ENCODE results near the gene TMEM231.

The TMEM231 gene

DNA sequence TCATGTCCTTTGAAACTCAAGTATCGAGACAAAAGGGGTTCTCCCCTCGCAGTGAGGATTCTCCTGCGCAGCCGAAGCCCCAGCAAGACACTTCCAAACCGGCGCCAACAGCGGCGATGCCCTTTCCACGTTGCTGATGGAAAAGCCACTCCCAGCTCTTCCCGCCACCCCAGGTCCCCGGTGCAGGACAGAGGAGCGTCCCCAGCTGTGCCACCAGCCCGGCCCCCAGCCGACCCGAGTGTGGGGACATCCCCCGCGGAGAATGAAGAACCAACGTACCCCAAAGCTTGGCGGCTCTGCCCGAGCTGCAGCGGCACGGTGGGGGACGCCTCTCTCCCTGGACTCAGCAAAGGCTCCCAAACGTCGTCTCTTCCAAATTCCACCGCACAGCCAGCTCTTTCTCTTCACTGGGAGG is 61.4 kb downstream of the TMEM231 start:
- DNase-seq (ENCODE audit: low read depth in 1 of 2, low spot score in 1 of 2), result no peak

DNA sequence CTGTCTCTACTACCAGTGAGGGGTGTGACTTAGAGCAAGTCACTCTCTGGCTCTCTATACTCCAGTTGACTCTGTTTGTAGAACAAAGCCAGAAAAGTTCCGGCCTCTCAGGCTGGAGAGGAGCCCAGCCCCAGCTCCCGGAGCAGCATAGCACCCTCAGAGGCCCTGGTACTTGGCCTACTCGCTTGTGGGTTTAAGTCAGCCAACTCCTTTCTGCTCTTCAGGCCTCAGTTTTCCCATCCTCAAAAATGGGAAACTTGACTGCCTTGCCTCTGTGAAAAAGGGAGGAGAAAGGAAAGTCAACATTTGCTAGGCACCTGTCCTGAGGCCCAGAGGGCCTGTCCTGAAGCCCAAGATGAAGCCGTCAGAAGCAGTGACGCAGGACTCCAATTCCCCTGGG is 61.9 kb downstream of the TMEM231 start:
- DNase-seq (ENCODE audit: low read depth in 1 of 2, low spot score in 1 of 2), result no peak

DNA sequence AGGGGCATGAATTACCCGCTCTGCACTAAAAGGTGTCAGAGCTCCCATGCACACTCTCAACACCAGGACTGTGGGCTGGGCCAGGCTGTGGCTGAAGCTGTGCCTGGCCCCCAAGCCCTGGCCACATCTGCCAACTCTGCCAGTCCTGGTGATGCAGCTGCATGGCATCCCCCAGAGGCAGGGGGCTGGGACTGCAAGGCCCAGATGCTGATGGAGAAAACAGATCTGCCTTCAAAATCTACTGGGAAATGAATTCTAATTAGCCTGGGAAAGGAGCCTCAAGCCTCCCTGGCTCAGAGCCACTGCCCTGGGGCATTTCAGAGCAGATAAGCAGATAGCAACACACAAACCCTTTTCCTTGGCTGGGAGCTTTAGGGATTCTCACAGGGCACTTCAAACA is 64.2 kb downstream of the TMEM231 start:
- no peak for DNase-seq (ENCODE audit: low read depth in 1 of 2, low spot score in 1 of 2)

DNA sequence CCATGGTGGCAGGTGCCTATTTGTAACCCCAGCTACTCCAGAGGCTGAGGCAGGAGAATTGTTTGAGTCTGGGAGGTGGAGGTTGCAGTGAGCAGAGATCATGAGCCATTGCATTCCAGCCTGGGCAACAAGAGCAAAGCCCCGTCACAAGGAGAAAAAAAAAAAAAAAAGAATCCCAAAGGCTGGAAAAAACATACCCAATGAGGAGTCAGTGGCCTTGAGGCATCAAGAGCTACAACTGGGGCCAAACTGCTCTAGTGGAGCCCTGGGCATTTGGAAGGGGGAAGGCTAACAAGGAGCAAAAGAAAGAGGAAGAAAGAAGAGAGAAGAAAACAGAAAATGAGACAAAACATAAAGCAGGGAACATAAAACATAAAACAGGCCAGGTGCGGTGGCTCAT is 67.7 kb downstream of the TMEM231 start:
- DNase-seq (ENCODE audit: low read depth in 1 of 2, low spot score in 1 of 2), result no peak
